AG04450 (cell line): Measurements from ENCODE around the gene OPCML. TPM values are rescaled to one million over a fixed set of nuclear protein-coding genes. Genes with fewer than 3 reads are reported as not detected.

ENCODE experiments used
- CTCF ChIA-PET: fragments of 300-600, 350-600 bp; formaldehyde crosslinking; extraction: SDS; loops from one replicate; lab custom pipeline; 2022; ENCODE audit warnings: antibody characterized with exemption, inconsistent platforms; lab: Charles Lee
- POLR2A ChIA-PET: fragments of 350-600 bp; formaldehyde crosslinking; extraction: SDS; loops from one replicate; lab custom pipeline; 2021; ENCODE audit warnings: antibody characterized with exemption, inconsistent platforms; lab: Yijun Ruan, JAX
- DNase-seq: peaks from one replicate; pipeline ENCODE4 v3.0.0-alpha.2; 2011; ENCODE audit warnings: low read depth, low spot score
- H3K27ac ChIP-seq: one replicate; pipeline ENCODE4 v1.5.1; 2012; ENCODE audit warnings: low read depth, low read length, control low read depth
- H3K27me3 ChIP-seq: one replicate; pipeline ENCODE4 v1.6.0; 2012; ENCODE audit warnings: low read length; ENCODE audit not compliant: control insufficient read depth, insufficient read depth
- H3K4me3 ChIP-seq: 2 replicates; pipeline ENCODE4 v1.5.1; 2011; ENCODE audit warnings: mild to moderate bottlenecking, low read depth, low read length, control low read depth
- H3K9me3 ChIP-seq: 2 replicates; pipeline ENCODE4 v1.5.1; 2012; ENCODE audit warnings: low read length; ENCODE audit not compliant: control insufficient read depth, insufficient read depth
- CTCF ChIP-seq: IDR thresholded peaks from 2 replicates; pipeline ENCODE4 v1.5.1; 2011; ENCODE audit warnings: low read depth, low read length, control low read depth, inconsistent platforms
- polyA plus RNA-seq: library from polyadenylated mRNA; depleted of rRNA; stranded (reverse); fragments of >200 nt; gene quantifications from 2 replicates; pipeline ENCODE4 v1.2.3, GENCODE V29; 2011

The OPCML gene
- polyA plus RNA-seq, 1 experiment: 1.1 TPM

GRCh38 chr11:133046252-133046651, 486.0 kb downstream of the OPCML start:
- POLR2A ChIA-PET: no interaction called here
- no peak for TF ChIP-seq CTCF
- CTCF ChIA-PET: no interaction called here

GRCh38 chr11:133041928-133042882, 490.1 kb downstream of the OPCML start:
- H3K4me3 ChIP-seq: no peak overlapping the region
- no peak overlapping the region for H3K27ac ChIP-seq
- H3K9me3 ChIP-seq: no peaks in the 10 kb centered on the region
- ChIA-PET POLR2A (no interaction called here), CTCF (interaction anchor here (1.3 kb wide), 1 partner anchor 9 kb away, joined by 3 read pairs; no protein-coding TSS in a partner anchor)
- H3K27me3 ChIP-seq: peaks cover 9% of the 10 kb centered on the region
- no peak for TF ChIP-seq CTCF
- no peak for DNase-seq

More at GRCh38 chr11:133046252-133046651, 486.0 kb downstream of the OPCML start:
- Histone ChIP-seq H3K9me3 (no peaks in the 10 kb centered on the region), H3K4me3 (no peak overlapping the region), H3K27me3 (peaks cover 17% of the 10 kb centered on the region), H3K27ac (no peak overlapping the region)
- DNase-seq: no peak

- CTCF ChIA-PET: interaction anchor here (1.3 kb wide), 1 partner anchor 10 kb away, joined by 3 read pairs; no protein-coding TSS in a partner anchor
- POLR2A ChIA-PET: no interaction called here
- Histone ChIP-seq H3K4me3 (no peak overlapping the region), H3K9me3 (no peaks in the 10 kb centered on the region), H3K27ac (no peak overlapping the region), H3K27me3 (peaks cover 4% of the 10 kb centered on the region)
- DNase-seq: no peak
- no peak for TF ChIP-seq CTCF
These were observed 491.1 kb downstream of the OPCML start for GRCh38 chr11:133041181-133041580.

- no peak for DNase-seq
- CTCF ChIA-PET: no interaction called here
These were observed 491.9 kb downstream of the OPCML start for GRCh38 chr11:133040289-133040900.

More at GRCh38 chr11:133040289-133040900, 491.9 kb downstream of the OPCML start:
- H3K4me3 ChIP-seq: no peak overlapping the region
- POLR2A ChIA-PET: no interaction called here
- H3K27me3 ChIP-seq: peaks cover 3% of the 10 kb centered on the region
- H3K27ac ChIP-seq: no peak overlapping the region
- no peaks in the 10 kb centered on the region for H3K9me3 ChIP-seq
- TF ChIP-seq CTCF: no peak
